HG03565 (cell line): ENCODE measurements around the gene MAP1LC3B2.

Experiments used
- ATAC-seq: cut with Tn5 transposase; IDR thresholded peaks from one replicate; pipeline ENCODE4 v1.9.1; 2021; ENCODE audit warnings: mild to moderate bottlenecking, moderate library complexity; ENCODE audit not compliant: unreplicated experiment

MAP1LC3B2 gene

GRCh38 chr12:116559162-116559935, at the start of gene MAP1LC3B2:
MAP1LC3B2 (plus strand) TSS chr12:116559381; CDS start chr12:116575943, 16,562 bp downstream.
- peak; percentile 57 for ATAC-seq

- ATAC-seq = no peak
Measured at GRCh38 chr12:116513944-116514343, 45.2 kb upstream of the MAP1LC3B2 start.

DNA sequence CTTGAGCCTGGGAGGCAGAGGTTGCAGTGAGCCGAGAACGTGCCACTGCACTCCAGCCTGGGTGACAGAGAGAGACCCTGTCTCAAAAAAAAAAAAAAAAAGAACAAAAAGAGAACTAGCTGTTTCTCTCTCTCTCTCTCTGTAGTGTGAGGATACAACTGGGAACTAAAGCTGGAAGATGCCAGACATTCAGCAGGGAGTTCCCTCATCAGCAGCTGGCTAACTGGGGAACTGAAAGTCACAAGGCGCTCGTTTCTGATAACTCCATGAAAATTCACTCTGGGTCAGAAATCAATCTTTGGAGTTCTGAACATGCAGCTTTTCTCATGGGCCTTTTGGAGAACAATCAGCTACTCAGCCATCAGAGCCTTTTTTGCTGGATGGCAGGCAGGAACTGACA, 43.5 kb upstream of the MAP1LC3B2 start:
- no peak for ATAC-seq

DNA sequence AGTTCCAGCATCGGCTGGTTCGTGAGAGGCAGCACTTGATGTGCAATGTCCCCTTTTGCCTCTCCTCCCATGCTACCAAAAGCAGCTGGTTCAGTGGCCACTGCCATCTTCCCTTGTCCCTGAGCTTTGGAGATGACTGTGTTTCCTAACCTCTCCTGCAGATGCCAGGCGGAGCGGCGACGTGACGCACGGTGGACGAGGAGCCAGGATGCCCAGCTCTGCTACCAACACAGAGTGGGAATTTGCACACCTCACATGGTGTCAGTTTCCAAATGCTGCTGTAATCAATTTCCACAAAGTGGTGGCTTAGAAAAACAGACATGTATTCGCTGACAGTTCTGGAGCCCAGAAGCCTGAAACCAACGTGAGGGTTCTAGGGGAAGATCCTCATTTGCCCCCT, 42.5 kb upstream of the MAP1LC3B2 start:
- ATAC-seq = no peak

DNA sequence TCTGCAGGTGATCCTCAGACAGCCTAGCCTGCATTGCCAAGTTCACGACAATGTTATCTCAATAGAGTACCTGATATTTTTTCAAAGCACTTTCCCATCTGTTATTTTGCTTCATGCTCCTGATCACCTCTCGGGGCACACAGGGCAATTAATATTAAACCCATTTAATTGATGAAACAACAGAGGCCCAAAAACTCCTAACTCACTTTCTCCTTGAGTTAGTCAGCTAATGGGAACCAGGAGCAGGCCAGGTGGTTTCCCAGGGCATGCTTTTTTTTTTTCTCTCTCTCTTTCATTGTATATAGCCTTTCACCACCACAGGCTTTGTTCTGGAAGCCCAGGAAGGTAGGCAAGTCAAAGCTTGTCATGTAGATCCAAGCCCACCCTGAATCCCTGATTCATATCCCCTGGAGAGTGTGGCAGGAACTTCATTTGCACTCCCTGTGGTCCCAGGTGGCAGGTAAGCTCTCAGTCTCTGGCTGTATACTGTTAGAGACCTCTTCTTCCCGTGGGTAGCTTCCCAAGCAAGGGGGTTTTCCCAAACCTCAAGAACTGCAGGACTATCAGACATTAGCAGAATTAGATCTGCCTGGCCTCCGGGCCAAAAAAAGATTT, 41.6 kb upstream of the MAP1LC3B2 start:
- ATAC-seq = no peak

- ATAC-seq = no peak
Measured at GRCh38 chr12:116520225-116520760, 38.9 kb upstream of the MAP1LC3B2 start.

DNA sequence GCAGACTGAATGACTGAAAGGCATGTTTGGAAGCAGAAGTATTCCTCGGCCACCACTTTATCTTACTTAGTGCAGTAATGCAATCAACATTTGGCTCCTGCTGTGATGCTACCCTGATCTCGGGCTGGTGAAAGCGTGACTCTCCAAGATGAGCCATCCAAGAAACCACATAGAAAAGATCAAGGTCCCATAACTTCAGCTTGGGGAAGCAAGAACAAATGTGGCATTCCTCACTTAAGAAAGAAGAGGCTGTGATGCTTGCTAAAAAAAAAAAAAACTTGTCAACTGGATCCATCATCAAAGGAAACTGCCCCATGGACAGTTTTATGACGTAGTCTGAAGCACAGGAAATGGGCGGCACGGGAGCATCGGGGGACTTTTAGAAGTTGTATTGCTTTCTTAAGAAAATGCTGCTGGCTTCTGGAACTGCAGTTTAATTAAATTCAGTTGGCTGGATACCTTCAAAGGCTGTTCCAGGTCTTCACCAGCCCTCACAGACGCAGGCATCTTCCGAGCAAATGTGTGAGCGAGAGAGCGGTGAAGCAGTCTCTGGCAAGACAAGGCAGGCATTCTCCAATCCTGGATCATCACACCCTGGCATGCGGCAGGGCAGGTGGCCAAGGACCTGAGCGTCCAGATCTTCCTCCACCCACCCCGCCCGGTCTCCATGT, 38.2 kb upstream of the MAP1LC3B2 start:
- ATAC-seq = no peak

GRCh38 chr12:116524311-116524710, 34.9 kb upstream of the MAP1LC3B2 start:
- ATAC-seq = no peak

- no peak for ATAC-seq
Measured at GRCh38 chr12:116524964-116525379, 34.2 kb upstream of the MAP1LC3B2 start.

DNA sequence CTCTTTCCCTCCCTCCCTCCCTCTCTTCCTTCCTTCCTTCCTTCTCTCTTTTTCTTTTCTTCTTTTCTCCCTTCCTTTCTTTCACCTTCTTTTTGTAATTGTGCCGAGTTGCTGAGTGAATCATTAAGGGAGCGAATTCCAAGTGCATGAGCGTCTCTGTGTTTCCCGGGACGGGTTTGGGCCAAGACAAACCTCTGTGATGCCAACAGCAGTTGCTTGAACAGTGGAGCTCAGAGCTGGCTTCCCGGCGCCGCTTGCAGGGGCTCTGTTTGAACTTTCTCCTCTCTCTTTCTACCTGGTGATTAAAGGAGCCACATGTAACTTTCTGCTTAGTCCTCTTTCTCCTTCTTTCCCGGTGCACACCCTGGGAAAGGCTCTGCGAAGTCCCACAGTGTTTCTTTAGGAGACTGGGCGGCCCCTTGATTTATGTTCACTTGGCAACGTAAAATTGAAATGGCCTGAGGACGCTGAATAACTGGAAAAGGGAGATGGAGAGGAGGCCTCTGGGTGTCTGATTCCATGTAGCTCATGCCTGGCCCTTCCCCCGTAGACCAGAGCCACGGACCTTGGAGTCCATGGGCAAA, 33.7 kb upstream of the MAP1LC3B2 start:
- no peak for ATAC-seq

DNA sequence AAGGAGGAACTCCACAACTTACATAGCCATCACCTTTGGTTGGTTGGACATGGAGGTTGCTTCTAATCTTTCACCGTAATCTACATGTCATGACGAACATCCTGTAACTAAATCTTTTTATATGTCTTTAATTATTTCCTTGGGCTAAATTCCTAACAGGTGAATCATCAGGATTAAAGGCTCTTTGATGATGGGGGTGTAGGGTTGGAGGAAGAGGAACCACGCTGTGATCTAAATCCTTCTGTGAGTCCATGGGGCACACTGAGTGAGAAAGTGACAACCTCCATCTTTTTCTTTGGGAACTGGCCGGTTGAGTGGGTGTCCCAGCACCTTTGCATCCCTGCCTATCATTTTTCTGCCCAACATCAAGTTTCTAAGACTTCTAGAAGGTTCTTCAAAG, 31.1 kb upstream of the MAP1LC3B2 start:
- no peak for ATAC-seq

DNA sequence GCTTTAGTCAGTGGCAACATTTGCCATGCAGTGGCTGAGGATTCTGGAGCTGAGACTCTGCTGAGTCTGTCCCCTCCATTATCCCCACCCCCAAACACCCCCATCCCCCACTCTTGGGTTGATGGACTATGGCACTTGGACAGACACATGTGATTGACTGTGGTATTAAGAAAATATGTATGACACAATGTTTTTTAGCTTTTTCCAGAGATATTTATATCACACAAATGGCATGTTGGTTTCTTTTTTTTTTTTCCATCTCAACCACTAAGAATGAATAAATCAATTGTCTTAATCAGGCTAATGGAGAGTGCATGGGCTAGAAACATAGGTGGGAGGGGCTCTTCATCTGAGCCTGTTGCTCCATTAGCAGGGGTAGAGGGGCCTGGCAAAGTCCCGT, 30.7 kb upstream of the MAP1LC3B2 start:
- ATAC-seq = no peak

DNA sequence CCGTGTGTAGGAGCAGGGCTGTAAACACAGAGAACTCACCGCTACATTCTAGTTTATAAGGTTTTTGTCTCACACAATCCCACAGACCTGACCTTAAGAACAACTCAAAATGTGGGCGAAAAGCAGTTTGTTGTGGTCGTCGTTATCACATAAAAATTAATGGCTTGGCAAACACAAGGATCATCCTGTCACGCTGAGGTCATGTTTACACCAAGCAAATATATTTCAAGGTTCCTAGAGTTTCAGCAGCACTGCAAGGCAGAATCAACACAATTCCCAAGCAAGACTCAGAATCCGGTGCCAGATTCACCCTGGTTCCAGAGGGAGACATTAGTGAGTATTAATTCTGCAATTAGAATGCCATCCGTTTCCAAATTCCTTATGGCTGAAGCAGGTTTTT, 30.1 kb upstream of the MAP1LC3B2 start:
- no peak for ATAC-seq

- ATAC-seq = no peak
Measured at GRCh38 chr12:116529686-116530085, 29.5 kb upstream of the MAP1LC3B2 start.

DNA sequence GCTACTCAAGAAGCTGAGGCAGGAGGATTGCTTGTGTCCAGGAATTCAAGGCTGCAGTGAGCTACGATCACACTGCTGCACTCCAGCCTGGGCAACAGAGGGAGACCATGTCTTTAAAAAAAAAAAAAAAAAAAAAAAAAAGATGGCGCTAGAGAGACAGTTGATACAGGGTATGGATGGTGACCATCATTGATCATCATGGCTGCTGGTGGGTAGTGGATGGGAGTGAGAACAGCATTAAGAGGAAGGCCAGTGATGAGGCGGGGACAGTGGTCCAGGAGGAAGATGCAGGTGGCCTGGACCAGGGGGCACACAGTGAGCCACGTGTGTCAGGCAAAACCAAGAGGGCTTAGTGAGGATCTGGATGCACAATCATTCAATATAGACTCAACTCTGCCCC, 26.8 kb upstream of the MAP1LC3B2 start:
- no peak for ATAC-seq

DNA sequence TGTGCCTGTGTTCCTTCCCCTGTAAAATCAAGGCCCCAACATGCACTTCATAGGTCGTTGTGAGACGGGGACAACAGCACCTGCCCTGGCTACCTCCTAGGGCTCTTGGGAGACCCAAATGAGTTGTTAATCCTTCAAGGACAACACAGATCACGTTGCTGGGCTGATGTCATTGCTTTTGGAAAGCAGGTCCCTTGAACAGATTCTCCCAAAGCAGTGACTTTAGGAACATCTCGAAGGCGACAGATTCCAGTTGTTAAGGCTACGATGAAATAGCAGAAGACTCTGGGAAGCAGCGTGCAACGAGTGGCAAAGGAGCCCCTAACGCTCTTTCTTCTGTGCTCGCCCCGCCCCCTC, 26.2 kb upstream of the MAP1LC3B2 start:
- ATAC-seq = no peak

GRCh38 chr12:116533343-116534251, 25.6 kb upstream of the MAP1LC3B2 start:
- ATAC-seq = no peak

DNA sequence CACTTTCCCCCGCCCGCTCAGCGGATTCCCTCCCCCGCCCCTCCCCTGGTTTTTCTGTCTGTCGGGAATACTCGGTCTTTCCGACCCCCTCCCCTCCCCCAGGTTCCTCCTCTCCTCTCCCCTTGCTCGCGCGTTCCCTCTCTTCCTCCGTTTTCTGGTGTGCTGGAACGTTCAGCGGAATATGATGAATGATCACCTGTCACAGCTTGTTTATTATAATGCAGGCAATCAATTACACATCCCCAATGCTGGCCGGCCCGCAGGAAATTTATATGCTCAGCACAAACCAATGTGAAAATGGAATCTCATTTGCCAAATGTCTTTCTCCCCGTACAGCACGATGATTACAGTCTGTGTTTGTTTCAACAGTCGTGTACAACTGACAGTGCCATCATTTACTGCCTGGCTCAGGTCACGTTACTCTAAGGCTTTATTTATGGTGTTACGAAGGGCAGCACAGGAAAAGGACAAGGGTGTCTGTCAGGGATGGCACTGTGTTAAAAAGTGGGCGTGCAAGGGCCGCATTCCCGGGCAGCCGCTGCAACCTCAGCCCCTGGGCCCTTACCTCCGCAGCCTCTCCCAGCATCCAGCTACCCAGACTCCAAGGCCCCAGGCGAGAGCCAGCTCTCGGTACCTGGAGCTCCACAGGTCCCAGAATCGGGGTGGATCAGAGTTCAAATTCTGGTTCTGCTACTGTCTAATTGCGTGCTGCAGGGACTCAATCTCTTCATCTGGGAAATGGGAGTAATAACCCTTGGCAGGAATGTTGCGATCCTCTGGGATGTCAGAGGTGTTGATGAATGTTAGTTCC, 24.7 kb upstream of the MAP1LC3B2 start:
- no peak for ATAC-seq

DNA sequence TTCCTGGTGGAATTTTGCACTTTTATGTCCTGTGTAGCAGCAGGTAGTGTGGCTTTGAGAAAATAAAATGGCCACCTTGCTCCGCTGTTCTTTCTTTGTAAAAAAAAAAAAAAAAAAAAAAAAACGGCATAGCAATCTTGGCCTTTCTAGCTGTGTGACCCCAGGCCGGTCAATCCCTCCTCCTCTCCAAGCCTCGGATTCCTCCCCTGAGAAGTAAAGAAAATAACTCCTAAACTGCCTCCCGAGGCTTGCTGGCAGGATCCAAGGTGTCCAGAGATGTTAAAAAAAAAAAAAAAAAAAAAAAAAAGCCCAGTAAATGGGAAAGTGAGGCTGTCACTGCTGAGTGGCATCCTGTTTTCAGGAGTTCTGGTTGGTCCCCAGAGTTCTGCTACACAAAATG, 23.9 kb upstream of the MAP1LC3B2 start:
- no peak for ATAC-seq
